Suprapubic skin (tissue), 3 donors: ENCODE measurements around the gene HIVEP3.

ENCODE experiments used
- POLR2AphosphoS5 ChIP-seq, 3 donors: sonication (generic); formaldehyde crosslinking; IDR thresholded peaks; one replicate each; pipeline ENCODE4 v1.6.1; 2017; ENCODE audit warnings: antibody characterized with exemption in 3 of 3
- TF ChIP-seq, protein P1 (sequence below), 2 donors: fragments of 200-600 bp in 1 of 2; fragments of 450-650 bp in 1 of 2; sonication (generic) in 1 of 2; IDR thresholded peaks; one replicate each; pipeline ENCODE4 v1.5.1; 2016 to 2019; ENCODE audit warnings: antibody characterized with exemption in 2 of 2, mild to moderate bottlenecking in 1 of 2, moderate library complexity in 1 of 2

GRCh38 chr1:41850029-41850428, 68.7 kb downstream of the HIVEP3 start:
- TF ChIP-seq, protein P1, sequence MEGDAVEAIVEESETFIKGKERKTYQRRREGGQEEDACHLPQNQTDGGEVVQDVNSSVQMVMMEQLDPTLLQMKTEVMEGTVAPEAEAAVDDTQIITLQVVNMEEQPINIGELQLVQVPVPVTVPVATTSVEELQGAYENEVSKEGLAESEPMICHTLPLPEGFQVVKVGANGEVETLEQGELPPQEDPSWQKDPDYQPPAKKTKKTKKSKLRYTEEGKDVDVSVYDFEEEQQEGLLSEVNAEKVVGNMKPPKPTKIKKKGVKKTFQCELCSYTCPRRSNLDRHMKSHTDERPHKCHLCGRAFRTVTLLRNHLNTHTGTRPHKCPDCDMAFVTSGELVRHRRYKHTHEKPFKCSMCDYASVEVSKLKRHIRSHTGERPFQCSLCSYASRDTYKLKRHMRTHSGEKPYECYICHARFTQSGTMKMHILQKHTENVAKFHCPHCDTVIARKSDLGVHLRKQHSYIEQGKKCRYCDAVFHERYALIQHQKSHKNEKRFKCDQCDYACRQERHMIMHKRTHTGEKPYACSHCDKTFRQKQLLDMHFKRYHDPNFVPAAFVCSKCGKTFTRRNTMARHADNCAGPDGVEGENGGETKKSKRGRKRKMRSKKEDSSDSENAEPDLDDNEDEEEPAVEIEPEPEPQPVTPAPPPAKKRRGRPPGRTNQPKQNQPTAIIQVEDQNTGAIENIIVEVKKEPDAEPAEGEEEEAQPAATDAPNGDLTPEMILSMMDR (IDR thresholded peaks at IDR 0.05) = no peak
- no peak for TF ChIP-seq POLR2AphosphoS5 (IDR thresholded peaks at IDR 0.05)
